Neural cell (in vitro differentiated cells): ENCODE results near the gene GBA2. TPM values are rescaled to one million over a fixed set of nuclear protein-coding genes. Genes with fewer than 3 reads are reported as not detected.

ENCODE experiments used
- H2AFZ ChIP-seq: fragments of 200-600, 300-800 bp; sonication (generic), shearing (Covaris generic); 2 replicates; pipeline ENCODE4 v1.6.0; 2014; ENCODE audit warnings: low read depth, mild to moderate bottlenecking, antibody characterized with exemption, low read length, moderate library complexity
- H3F3A ChIP-seq: fragments of 200-600 bp; shearing (Covaris generic); 2 replicates; pipeline ENCODE4 v1.6.1; 2016; ENCODE audit warnings: mild to moderate bottlenecking, moderate library complexity, mixed read lengths, antibody characterized with exemption, low read length; ENCODE audit not compliant: insufficient read depth, poor library complexity, severe bottlenecking
- H3K27ac ChIP-seq: fragments of 200-600, 300-800 bp; sonication (generic), shearing (Covaris generic); 2 replicates; pipeline ENCODE4 v1.5.1; 2014; ENCODE audit warnings: mild to moderate bottlenecking, low read length, moderate library complexity
- H3K27me3 ChIP-seq: fragments of 300-800, 200-600 bp; sonication (generic), shearing (Covaris generic); 2 replicates; pipeline ENCODE4 v1.6.0; 2014; ENCODE audit warnings: mild to moderate bottlenecking, low read depth, low read length, moderate library complexity; ENCODE audit not compliant: insufficient read depth
- H3K36me3 ChIP-seq: fragments of 300-800, 200-600 bp; sonication (generic), shearing (Covaris generic); 2 replicates; pipeline ENCODE4 v1.5.1; 2014; ENCODE audit warnings: mild to moderate bottlenecking, antibody characterized with exemption, low read length, moderate library complexity; ENCODE audit not compliant: insufficient read depth
- H3K4me2 ChIP-seq: fragments of 300-800, 200-600 bp; sonication (generic), shearing (Covaris generic); 2 replicates; pipeline ENCODE4 v1.6.0; 2014; ENCODE audit warnings: mild to moderate bottlenecking, low read length
- H3K4me3 ChIP-seq: fragments of 300-800, 200-600 bp; sonication (generic), shearing (Covaris generic); 2 replicates; pipeline ENCODE4 v1.5.1; 2014; ENCODE audit warnings: mild to moderate bottlenecking, low read length, moderate library complexity
- H3K79me2 ChIP-seq: fragments of 200-600 bp; shearing (Covaris generic); replicated peaks from 2 replicates; pipeline ENCODE4 v1.6.0; 2014; ENCODE audit warnings: mild to moderate bottlenecking, low read length, moderate library complexity; ENCODE audit not compliant: insufficient read depth
- H3K9ac ChIP-seq: fragments of 300-800, 200-600 bp; sonication (generic), shearing (Covaris generic); 2 replicates; pipeline ENCODE4 v1.6.1; 2016; ENCODE audit warnings: mild to moderate bottlenecking, low read length, mixed read lengths
- H3K9me2 ChIP-seq: fragments of 200-600 bp; shearing (Covaris generic); 2 replicates; pipeline ENCODE4 v1.6.1; 2016; ENCODE audit warnings: mild to moderate bottlenecking, low read length, mixed read lengths; ENCODE audit not compliant: insufficient read depth
- H3K9me3 ChIP-seq: fragments of 200-600, 300-800 bp; sonication (generic), shearing (Covaris generic); 2 replicates; pipeline ENCODE4 v1.6.1; 2016; ENCODE audit warnings: mild to moderate bottlenecking, mixed run types, low read length, moderate library complexity, mixed read lengths
- H4K20me1 ChIP-seq: fragments of 200-600 bp; shearing (Covaris generic); 2 replicates; pipeline ENCODE4 v1.6.1; 2016; ENCODE audit warnings: mild to moderate bottlenecking, mixed run types; ENCODE audit not compliant: insufficient read depth
- CTCF ChIP-seq: fragments of 450-650 bp; IDR thresholded peaks from 2 replicates; pipeline ENCODE4 v1.5.1; 2014; ENCODE audit warnings: antibody characterized with exemption, mild to moderate bottlenecking, moderate library complexity; ENCODE audit not compliant: poor library complexity, severe bottlenecking
- EP300 ChIP-seq: fragments of 450-650 bp; conservative IDR thresholded peaks from 2 replicates; pipeline ENCODE4 v1.6.1; 2014; ENCODE audit warnings: antibody characterized with exemption, mild to moderate bottlenecking, moderate library complexity; ENCODE audit not compliant: poor library complexity, severe bottlenecking
- EZH2 ChIP-seq: fragments of 200-600, 300-800 bp; shearing (Covaris generic), sonication (generic); IDR thresholded peaks from 2 replicates; pipeline ENCODE4 v1.6.1; 2014; ENCODE audit warnings: antibody characterized with exemption, low read length, borderline replicate concordance, mild to moderate bottlenecking; ENCODE audit not compliant: insufficient read depth, poor library complexity, severe bottlenecking
- MXI1 ChIP-seq: fragments of 450-650 bp; conservative IDR thresholded peaks from 2 replicates; pipeline ENCODE4 v1.6.1; 2014; ENCODE audit warnings: antibody characterized with exemption, mild to moderate bottlenecking; ENCODE audit not compliant: poor library complexity, severe bottlenecking
- POLR2AphosphoS5 ChIP-seq: IDR thresholded peaks from 2 replicates; pipeline ENCODE4 v1.6.1; 2012
- RAD21 ChIP-seq: fragments of 450-650 bp; conservative IDR thresholded peaks from 2 replicates; pipeline ENCODE4 v1.6.1; 2014; ENCODE audit warnings: antibody characterized with exemption, mild to moderate bottlenecking, moderate library complexity
- REST ChIP-seq: IDR thresholded peaks from 2 replicates; pipeline ENCODE4 v1.6.1; 2012; ENCODE audit warnings: borderline replicate concordance
- SMC3 ChIP-seq: fragments of 450-650 bp; conservative IDR thresholded peaks from 2 replicates; pipeline ENCODE4 v1.6.1; 2014; ENCODE audit warnings: antibody characterized with exemption, mild to moderate bottlenecking, moderate library complexity; ENCODE audit not compliant: poor library complexity
- TAF1 ChIP-seq: IDR thresholded peaks from 2 replicates; pipeline ENCODE4 v1.6.1; 2012; ENCODE audit warnings: low read depth
- polyA plus RNA-seq: library from polyadenylated mRNA; depleted of rRNA; stranded (reverse); fragments of >200 nt; gene quantifications from 2 replicates; pipeline ENCODE4 v1.2.3, GENCODE V29; 2014

Gene GBA2
- polyA plus RNA-seq, 1 donor from 2014 or later: 113 TPM

- H3K9me3 ChIP-seq: no peaks in the 10 kb centered on the region
- H3K9me2 ChIP-seq: no peaks in the 10 kb centered on the region
- H3F3A ChIP-seq: no peaks in the 10 kb centered on the region
- H3K36me3 ChIP-seq: no peaks in the 10 kb centered on the region
- H3K4me3 ChIP-seq: no peak overlapping the region
- no peak overlapping the region for H2AFZ ChIP-seq
- no peak overlapping the region for H3K27ac ChIP-seq
- no peak overlapping the region for H3K9ac ChIP-seq
- peaks cover 3% of the 10 kb centered on the region for H3K79me2 ChIP-seq
- no peak overlapping the region for H3K4me2 ChIP-seq
- no peaks in the 10 kb centered on the region for H3K27me3 ChIP-seq
- no peaks in the 10 kb centered on the region for H4K20me1 ChIP-seq
- TF ChIP-seq EZH2 (no peak), CTCF (no peak), SMC3 (no peak), RAD21 (no peak), POLR2AphosphoS5 (no peak), REST (no peak), MXI1 (no peak), EP300 (no peak), TAF1 (no peak)
Measured at GRCh38 chr9:35771534-35771933, 22.5 kb upstream of the GBA2 start.

GRCh38 chr9:35771075-35771433, 22.0 kb upstream of the GBA2 start:
- Histone ChIP-seq H4K20me1 (no peaks in the 10 kb centered on the region), H3K36me3 (no peaks in the 10 kb centered on the region), H3K9me3 (no peaks in the 10 kb centered on the region), H3K4me3 (no peak overlapping the region), H3K79me2 (peaks cover 3% of the 10 kb centered on the region), H3K4me2 (no peak overlapping the region), H2AFZ (no peak overlapping the region), H3K27me3 (no peaks in the 10 kb centered on the region), H3K9me2 (no peaks in the 10 kb centered on the region), H3K27ac (no peak overlapping the region), H3K9ac (no peak overlapping the region), H3F3A (no peaks in the 10 kb centered on the region)
- no peak for TF ChIP-seq SMC3
- no peak for TF ChIP-seq MXI1
- TF ChIP-seq RAD21: no peak
- TF ChIP-seq REST: no peak
- no peak for TF ChIP-seq TAF1
